DMS153 (cell line): Measurements from ENCODE around the gene BHLHA15.

ENCODE experiments used
- DNase-seq: peaks from one replicate; lab custom pipeline; 2025; lab: John Stamatoyannopoulos, UW

BHLHA15 gene

GRCh38 chr7:98187138-98187502 is 24.1 kb upstream of the BHLHA15 start:
- no peak for DNase-seq

GRCh38 chr7:98189559-98189958 is 21.7 kb upstream of the BHLHA15 start:
- DNase-seq: no peak

GRCh38 chr7:98191668-98192431 is 19.4 kb upstream of the BHLHA15 start:
- no peak for DNase-seq

- DNase-seq: no peak
Observed at GRCh38 chr7:98192781-98193457, 18.3 kb upstream of the BHLHA15 start.

- no peak for DNase-seq
Observed at GRCh38 chr7:98193474-98194180, 17.6 kb upstream of the BHLHA15 start.

GRCh38 chr7:98194186-98194585 is 17.1 kb upstream of the BHLHA15 start:
- DNase-seq: no peak

- DNase-seq: no peak
Observed at GRCh38 chr7:98194672-98195457, 16.4 kb upstream of the BHLHA15 start.

- no peak for DNase-seq
Observed at GRCh38 chr7:98196706-98197605, 14.3 kb upstream of the BHLHA15 start.

- no peak for DNase-seq
Observed at GRCh38 chr7:98199131-98199530, 12.1 kb upstream of the BHLHA15 start.

- no peak for DNase-seq
Observed at GRCh38 chr7:98200364-98200763, 10.9 kb upstream of the BHLHA15 start.

- DNase-seq: no peak
Observed at GRCh38 chr7:98202367-98203195, 8.7 kb upstream of the BHLHA15 start.

GRCh38 chr7:98203261-98203963 is 7.8 kb upstream of the BHLHA15 start:
- no peak for DNase-seq

- DNase-seq: no peak
Observed at GRCh38 chr7:98203964-98204605, 7.2 kb upstream of the BHLHA15 start.

GRCh38 chr7:98204670-98205069 is 6.6 kb upstream of the BHLHA15 start:
- no peak for DNase-seq

- DNase-seq: no peak
Observed at GRCh38 chr7:98205162-98205845, 5.9 kb upstream of the BHLHA15 start.

- no peak for DNase-seq
Observed at GRCh38 chr7:98206451-98207330, 4.5 kb upstream of the BHLHA15 start.

GRCh38 chr7:98209166-98209920 is 1.9 kb upstream of the BHLHA15 start:
- DNase-seq: no peak
